ENCODE results near the gene CMTM5.
"Not testable (repeated sequence)": the region's sequence is repeated elsewhere in the genome, so short reads cannot be mapped to it uniquely, and the experiment has no call there.

The CMTM5 gene

DNA sequence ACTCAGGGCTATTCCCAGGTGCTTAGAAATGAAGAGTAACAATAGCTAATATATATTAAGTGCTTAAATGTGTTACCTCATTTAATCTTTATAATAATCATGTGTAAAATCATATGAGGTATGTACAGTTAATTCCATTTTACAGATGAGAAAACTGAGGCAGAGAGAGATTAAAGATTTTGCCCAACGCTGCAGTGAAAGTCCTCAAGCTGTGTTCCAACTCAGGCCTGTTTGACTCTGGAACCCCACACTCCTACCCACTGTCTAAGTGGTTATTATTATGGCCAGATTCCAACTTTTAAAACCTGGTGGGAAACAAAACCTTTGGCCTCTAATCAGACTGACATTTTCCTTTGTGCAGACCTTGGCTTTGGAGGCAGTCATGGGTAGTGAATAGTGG is 10.2 kb downstream of the CMTM5 start:
- no peak for DNase-seq (ENCODE audit: low spot score)
- in situ Hi-C loops (cut with MboI; ENCODE audit: low sequenced_read_pairs, unreplicated experiment), result no loop called here
- TF ChIP-seq, protein P1, sequence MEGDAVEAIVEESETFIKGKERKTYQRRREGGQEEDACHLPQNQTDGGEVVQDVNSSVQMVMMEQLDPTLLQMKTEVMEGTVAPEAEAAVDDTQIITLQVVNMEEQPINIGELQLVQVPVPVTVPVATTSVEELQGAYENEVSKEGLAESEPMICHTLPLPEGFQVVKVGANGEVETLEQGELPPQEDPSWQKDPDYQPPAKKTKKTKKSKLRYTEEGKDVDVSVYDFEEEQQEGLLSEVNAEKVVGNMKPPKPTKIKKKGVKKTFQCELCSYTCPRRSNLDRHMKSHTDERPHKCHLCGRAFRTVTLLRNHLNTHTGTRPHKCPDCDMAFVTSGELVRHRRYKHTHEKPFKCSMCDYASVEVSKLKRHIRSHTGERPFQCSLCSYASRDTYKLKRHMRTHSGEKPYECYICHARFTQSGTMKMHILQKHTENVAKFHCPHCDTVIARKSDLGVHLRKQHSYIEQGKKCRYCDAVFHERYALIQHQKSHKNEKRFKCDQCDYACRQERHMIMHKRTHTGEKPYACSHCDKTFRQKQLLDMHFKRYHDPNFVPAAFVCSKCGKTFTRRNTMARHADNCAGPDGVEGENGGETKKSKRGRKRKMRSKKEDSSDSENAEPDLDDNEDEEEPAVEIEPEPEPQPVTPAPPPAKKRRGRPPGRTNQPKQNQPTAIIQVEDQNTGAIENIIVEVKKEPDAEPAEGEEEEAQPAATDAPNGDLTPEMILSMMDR (IDR thresholded peaks at IDR 0.05; ENCODE audit: borderline replicate concordance, control extremely low read depth, extremely low read depth, insufficient read depth, missing control alignments), result no peak

DNA sequence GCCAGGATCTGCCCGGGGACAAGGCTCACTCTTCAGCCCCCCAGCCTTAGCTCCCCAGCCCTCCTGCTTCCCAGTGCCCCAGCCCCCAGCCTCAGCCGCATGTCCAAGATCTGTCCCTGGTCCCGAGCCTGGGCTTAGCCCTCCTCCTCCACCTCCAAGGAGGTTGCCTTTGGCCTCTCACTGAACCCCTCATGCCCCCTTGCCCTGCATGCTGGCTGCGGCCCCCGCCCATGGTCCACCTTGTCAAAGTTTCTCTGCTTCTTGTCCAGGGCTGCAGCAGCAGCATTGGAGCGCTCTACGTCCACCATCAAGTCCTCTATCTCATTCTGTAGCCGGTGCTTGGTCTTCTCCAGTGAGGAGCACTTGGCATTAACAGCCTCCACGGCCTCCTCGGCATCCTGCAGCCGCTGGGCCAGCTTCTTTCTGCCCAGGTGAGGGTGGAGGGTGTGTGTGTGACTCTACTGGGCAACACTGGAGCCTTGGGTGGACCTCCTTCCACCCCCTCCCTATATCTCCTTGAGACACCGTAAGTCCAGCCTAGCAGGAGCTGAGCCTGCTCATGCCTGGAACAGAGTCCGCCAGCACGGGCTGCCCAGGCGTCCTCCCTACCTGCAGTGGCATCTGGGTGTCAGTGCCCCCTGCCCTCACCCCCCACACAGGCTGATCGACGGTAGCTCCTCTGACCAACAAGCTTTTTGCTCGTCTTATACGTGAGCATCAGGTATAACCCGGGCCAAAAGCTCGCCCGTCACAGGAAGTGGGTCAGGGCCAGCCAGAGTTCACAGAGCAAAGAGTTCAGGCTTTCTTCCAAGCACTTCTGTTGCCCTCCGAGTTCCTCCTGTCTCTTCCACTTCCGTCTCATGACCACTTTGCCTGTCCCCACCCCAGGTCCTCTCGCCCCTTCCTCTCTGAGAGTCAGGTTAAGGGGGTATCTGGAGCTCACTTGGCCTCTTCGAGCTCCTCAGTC is 11.4 kb downstream of the CMTM5 start:
- in situ Hi-C loops (cut with MboI; ENCODE audit: low sequenced_read_pairs, unreplicated experiment), result no loop called here
- TF ChIP-seq, protein P1 (IDR thresholded peaks at IDR 0.05; ENCODE audit: borderline replicate concordance, control extremely low read depth, extremely low read depth, insufficient read depth, missing control alignments), result no peak
- no peak for DNase-seq (ENCODE audit: low spot score)

DNA sequence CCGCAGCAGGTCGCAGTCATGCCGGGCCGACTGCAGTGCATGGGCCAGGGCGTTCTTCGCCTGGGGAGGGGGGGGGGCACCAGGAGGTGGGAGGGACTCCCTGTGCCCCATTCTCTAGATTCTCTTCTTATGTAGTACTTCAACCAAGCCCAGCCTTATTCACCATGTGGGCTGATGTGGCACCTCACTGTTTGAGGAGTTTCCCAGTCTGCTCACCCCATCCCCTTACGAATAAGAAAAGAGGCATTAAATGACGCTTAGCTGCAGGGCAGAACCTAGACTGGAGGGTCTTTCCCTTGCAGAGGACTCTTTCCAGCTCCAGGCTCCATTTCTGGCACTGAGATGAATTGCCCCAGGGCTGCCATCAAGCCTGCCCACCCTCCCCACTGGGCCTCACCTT is 12.2 kb downstream of the CMTM5 start:
- TF ChIP-seq, protein P1 (IDR thresholded peaks at IDR 0.05; ENCODE audit: borderline replicate concordance, control extremely low read depth, extremely low read depth, insufficient read depth, missing control alignments), result no peak
- in situ Hi-C loops (cut with MboI; ENCODE audit: low sequenced_read_pairs, unreplicated experiment), result no loop called here
- DNase-seq (ENCODE audit: low spot score), result no peak

DNA sequence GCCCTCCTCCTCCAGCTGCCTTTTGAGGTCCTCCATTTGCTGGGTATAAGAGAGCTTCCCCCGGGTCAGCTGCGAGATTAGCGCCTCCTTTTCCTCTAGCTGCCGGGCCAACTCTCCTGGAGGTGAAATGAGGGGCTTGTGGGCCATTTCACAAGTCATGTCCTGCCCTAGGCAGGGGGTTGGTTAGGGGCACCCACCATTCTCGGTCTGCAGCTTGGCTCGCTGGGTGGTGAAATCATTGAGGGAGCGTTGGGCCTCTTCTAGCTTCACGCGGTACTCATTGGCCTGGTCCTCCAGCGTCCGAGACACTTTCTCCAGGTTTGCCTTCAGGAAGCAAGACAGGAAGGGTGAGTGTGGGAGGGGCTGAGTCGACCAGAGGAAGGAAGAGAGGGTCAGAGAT is 12.6 kb downstream of the CMTM5 start:
- in situ Hi-C loops (cut with MboI; ENCODE audit: low sequenced_read_pairs, unreplicated experiment), result no loop called here
- DNase-seq (ENCODE audit: low spot score), result no peak
- TF ChIP-seq, protein P1 (IDR thresholded peaks at IDR 0.05; ENCODE audit: borderline replicate concordance, control extremely low read depth, extremely low read depth, insufficient read depth, missing control alignments), result no peak

DNA sequence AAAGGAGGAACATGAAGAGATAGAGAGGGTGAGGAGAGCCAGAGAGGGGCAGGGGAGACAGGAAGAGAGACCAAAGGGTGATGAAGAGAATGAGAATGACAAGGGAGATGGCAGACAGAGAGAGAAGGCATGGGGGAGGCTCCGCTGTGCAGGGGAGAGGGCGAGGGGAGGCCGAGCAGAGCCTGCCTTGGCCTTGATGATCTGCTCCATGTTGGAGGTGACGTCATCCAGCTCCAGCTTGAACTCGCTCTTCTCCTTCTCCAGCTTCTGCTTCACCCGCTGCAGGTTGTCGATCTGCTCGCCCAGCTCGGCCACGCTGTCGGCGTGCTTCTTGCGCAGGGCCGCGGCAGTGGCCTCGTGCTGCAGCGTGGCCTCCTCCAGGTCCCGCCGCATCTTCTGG is 13.0 kb downstream of the CMTM5 start:
- DNase-seq (ENCODE audit: low spot score); in situ Hi-C loops (cut with MboI; ENCODE audit: low sequenced_read_pairs, unreplicated experiment): not testable (repeated sequence)

DNA sequence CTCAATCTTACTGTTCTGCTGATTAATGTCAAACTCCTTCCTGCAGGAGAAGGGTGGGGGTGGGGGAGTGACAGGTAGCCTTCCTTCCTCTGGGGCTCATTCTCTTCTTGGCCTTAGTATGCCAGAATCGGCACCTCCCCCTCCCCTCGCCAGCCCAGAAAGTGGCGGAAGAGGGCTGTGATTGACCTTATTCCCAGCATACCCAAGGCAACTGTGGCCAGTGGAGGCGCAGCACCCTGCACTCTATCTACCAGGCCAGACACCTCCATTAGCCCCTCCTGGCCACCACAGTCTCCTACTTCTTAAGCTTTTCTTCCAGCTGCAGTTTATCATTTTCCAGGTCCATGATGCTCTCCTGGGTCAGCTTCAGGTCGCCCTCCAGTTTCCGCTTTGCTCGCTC is 15.8 kb downstream of the CMTM5 start:
- TF ChIP-seq, protein P1 (IDR thresholded peaks at IDR 0.05; ENCODE audit: borderline replicate concordance, control extremely low read depth, extremely low read depth, insufficient read depth, missing control alignments), result no peak
- in situ Hi-C loops (cut with MboI; ENCODE audit: low sequenced_read_pairs, unreplicated experiment), result no loop called here
- DNase-seq (ENCODE audit: low spot score), result no peak

DNA sequence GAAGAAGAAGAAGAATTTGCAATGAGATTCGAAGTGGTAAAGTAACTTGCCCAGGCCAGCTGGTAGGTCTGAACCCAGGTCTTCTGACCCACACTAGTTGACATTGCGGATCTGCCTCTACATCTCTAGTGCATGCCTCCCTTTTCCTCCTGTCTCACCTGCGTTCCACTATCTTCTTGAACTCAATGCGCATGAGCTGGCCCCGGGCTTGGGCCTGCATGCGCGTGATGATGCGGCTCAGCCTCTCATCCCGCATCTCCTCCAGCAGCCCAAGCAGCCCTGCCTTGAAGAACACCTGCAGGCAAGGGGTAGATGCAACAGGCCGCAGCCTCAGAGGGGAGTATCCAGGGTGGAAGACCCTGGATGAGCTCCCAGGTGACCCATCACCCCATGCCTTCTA is 19.3 kb downstream of the CMTM5 start:
- TF ChIP-seq, protein P1 (IDR thresholded peaks at IDR 0.05; ENCODE audit: borderline replicate concordance, control extremely low read depth, extremely low read depth, insufficient read depth, missing control alignments), result no peak
- in situ Hi-C loops (cut with MboI; ENCODE audit: low sequenced_read_pairs, unreplicated experiment), result no loop called here
- DNase-seq (ENCODE audit: low spot score), result no peak
